MM.1S (cell line): ENCODE data around the gene HHIP.
A peak's percentile ranks its signal among the peaks of the same experiment; 100 is the strongest.
"Not testable (repeated sequence)": the region's sequence is repeated elsewhere in the genome, so short reads cannot be mapped to it uniquely, and the experiment has no call there.

Experiments
- DNase-seq: peaks from one replicate; pipeline ENCODE4 v3.0.0-alpha.2; 2015
- H2AFZ ChIP-seq: fragments of 300-600 bp; sonication (generic); 2 replicates; pipeline ENCODE4 v1.6.0; 2016; ENCODE audit warnings: antibody characterized with exemption, low read length
- H3F3A ChIP-seq: fragments of 300-600 bp; sonication (generic); 2 replicates; pipeline ENCODE4 v1.6.1; 2016; ENCODE audit warnings: mild to moderate bottlenecking, antibody characterized with exemption, low read length, moderate library complexity, mixed read lengths; ENCODE audit not compliant: insufficient read depth
- H3K27ac ChIP-seq: fragments of 300-600 bp; sonication (generic); 2 replicates; pipeline ENCODE4 v1.5.1; 2016; ENCODE audit warnings: mild to moderate bottlenecking, low read length
- H3K27me3 ChIP-seq: fragments of 300-600 bp; sonication (generic); replicated peaks from 2 replicates; pipeline ENCODE4 v1.6.0; 2016; ENCODE audit warnings: low read length; ENCODE audit not compliant: insufficient read depth
- H3K36me3 ChIP-seq: fragments of 300-600 bp; sonication (generic); replicated peaks from 2 replicates; pipeline ENCODE4 v1.6.1; 2016; ENCODE audit warnings: mild to moderate bottlenecking, low read length, mixed read lengths; ENCODE audit not compliant: insufficient read depth
- H3K4me1 ChIP-seq: fragments of 300-600 bp; sonication (generic); 2 replicates; pipeline ENCODE4 v1.6.1; 2016; ENCODE audit warnings: low read length, mixed read lengths
- H3K4me2 ChIP-seq: fragments of 300-600 bp; sonication (generic); 2 replicates; pipeline ENCODE4 v1.6.0; 2016; ENCODE audit warnings: low read depth, low read length
- H3K4me3 ChIP-seq: fragments of 300-600 bp; sonication (generic); 2 replicates; pipeline ENCODE4 v1.5.1; 2016; ENCODE audit warnings: low read length, mixed read lengths
- H3K79me2 ChIP-seq: fragments of 300-600 bp; sonication (generic); 2 replicates; pipeline ENCODE4 v1.6.1; 2016; ENCODE audit warnings: mixed run types, low read length, mixed read lengths
- H3K9ac ChIP-seq: fragments of 300-600 bp; sonication (generic); 2 replicates; pipeline ENCODE4 v1.6.1; 2016; ENCODE audit warnings: low read length, mixed read lengths
- H3K9me2 ChIP-seq: fragments of 300-600 bp; sonication (generic); replicated peaks from 2 replicates; pipeline ENCODE4 v1.6.1; 2016; ENCODE audit warnings: mild to moderate bottlenecking, low read length, mixed read lengths; ENCODE audit not compliant: insufficient read depth
- H3K9me3 ChIP-seq: fragments of 300-600 bp; sonication (generic); replicated peaks from 2 replicates; pipeline ENCODE4 v1.6.1; 2016; ENCODE audit warnings: mild to moderate bottlenecking, low read length, mixed read lengths; ENCODE audit not compliant: insufficient read depth
- H4K20me1 ChIP-seq: fragments of 300-600 bp; sonication (generic); 2 replicates; pipeline ENCODE4 v1.6.1; 2016; ENCODE audit warnings: mild to moderate bottlenecking, low read length, moderate library complexity, mixed read lengths; ENCODE audit not compliant: insufficient read depth
- CTCF ChIP-seq: fragments of 300-600 bp; sonication (generic); IDR thresholded peaks from 2 replicates; pipeline ENCODE4 v1.5.1; 2016; ENCODE audit warnings: antibody characterized with exemption, low read length, mixed read lengths
- EZH2 ChIP-seq: fragments of 300-600 bp; sonication (generic); optimal IDR thresholded peaks from 2 replicates; pipeline ENCODE3; 2017; ENCODE audit warnings: low read depth, mild to moderate bottlenecking, antibody characterized with exemption, low read length, mixed read lengths
- EZH2phosphoT487 ChIP-seq: fragments of 300-600 bp; sonication (generic); IDR thresholded peaks from 2 replicates; pipeline ENCODE4 v1.6.1; 2018; ENCODE audit warnings: antibody characterized with exemption, low read length

The HHIP gene

GRCh38 chr4:144750348-144750747 is 104.4 kb downstream of the HHIP start:
- Histone ChIP-seq H3K27me3 (no peaks in the 10 kb centered on the region), H3K4me2 (no peak overlapping the region), H2AFZ (no peak overlapping the region), H3K9ac (no peak overlapping the region), H3K4me1 (no peaks in the 10 kb centered on the region), H4K20me1 (no peaks in the 10 kb centered on the region), H3F3A (no peaks in the 10 kb centered on the region), H3K79me2 (no peaks in the 10 kb centered on the region), H3K4me3 (no peak overlapping the region), H3K9me3 (no peaks in the 10 kb centered on the region), H3K9me2 (no peaks in the 10 kb centered on the region), H3K36me3 (no peaks in the 10 kb centered on the region), H3K27ac (no peak overlapping the region)
- DNase-seq: no peak
- TF ChIP-seq CTCF (no peak), EZH2 (no peak), EZH2phosphoT487 (no peak)

GRCh38 chr4:144754562-144755410 is 108.8 kb downstream of the HHIP start:
- peak; percentile 53 for TF ChIP-seq CTCF
- no peak for TF ChIP-seq EZH2phosphoT487
- peak; percentile 14 for DNase-seq
- Histone ChIP-seq H3F3A (no peaks in the 10 kb centered on the region), H3K36me3 (no peaks in the 10 kb centered on the region), H3K4me3 (no peak overlapping the region), H3K4me2 (no peak overlapping the region), H3K27ac (no peak overlapping the region), H3K9ac (no peak overlapping the region), H3K9me3 (no peaks in the 10 kb centered on the region), H3K9me2 (no peaks in the 10 kb centered on the region), H3K4me1 (no peaks in the 10 kb centered on the region), H3K79me2 (no peaks in the 10 kb centered on the region), H4K20me1 (no peaks in the 10 kb centered on the region), H3K27me3 (no peaks in the 10 kb centered on the region), H2AFZ (no peak overlapping the region)

GRCh38 chr4:144757969-144758368 is 112.0 kb downstream of the HHIP start:
- H3K4me2 ChIP-seq: no peak overlapping the region
- H2AFZ ChIP-seq: no peak overlapping the region
- no peaks in the 10 kb centered on the region for H3K79me2 ChIP-seq
- no peaks in the 10 kb centered on the region for H3K36me3 ChIP-seq
- no peaks in the 10 kb centered on the region for H4K20me1 ChIP-seq
- H3K9ac ChIP-seq: no peak overlapping the region
- no peaks in the 10 kb centered on the region for H3K27me3 ChIP-seq
- no peak overlapping the region for H3K27ac ChIP-seq
- no peaks in the 10 kb centered on the region for H3K9me2 ChIP-seq
- no peaks in the 10 kb centered on the region for H3K4me1 ChIP-seq
- no peak for DNase-seq
- H3F3A ChIP-seq: no peaks in the 10 kb centered on the region
- H3K4me3 ChIP-seq: no peak overlapping the region
- no peaks in the 10 kb centered on the region for H3K9me3 ChIP-seq
- TF ChIP-seq EZH2 (no peak), CTCF (no peak), EZH2phosphoT487 (no peak)

- H3K4me3 ChIP-seq, H3K9ac ChIP-seq, DNase-seq, H2AFZ ChIP-seq, H3K9me3 ChIP-seq, H3K4me2 ChIP-seq, H3K36me3 ChIP-seq, H3K4me1 ChIP-seq, H3F3A ChIP-seq, H3K9me2 ChIP-seq, H4K20me1 ChIP-seq, H3K27ac ChIP-seq, H3K27me3 ChIP-seq, H3K79me2 ChIP-seq: not testable (repeated sequence)
Observed at GRCh38 chr4:144768809-144769208, 122.9 kb downstream of the HHIP start.
